HepG2 (cell line): ENCODE data around the gene AUTS2. TPM values are rescaled to one million over a fixed set of nuclear protein-coding genes. Genes with fewer than 3 reads are reported as not detected.

Experiments
- ATAC-seq: fragments of 200-7000 bp; cut with Tn5 transposase; 3 replicates; pipeline ENCODE4 v1.9.1; 2020; ENCODE audit warnings: mild to moderate bottlenecking, moderate library complexity
- BruUV-seq: library from RNA; stranded (reverse); fragments of 400-500 nt; replicated peaks from 2 replicates; lab custom pipeline; 2021; lab: Mats Ljungman, UMichigan
- CTCF ChIA-PET: fragments of 300-600 bp; formaldehyde crosslinking; extraction: SDS; loops from one replicate; lab custom pipeline; 2021; ENCODE audit warnings: low total read pairs, inconsistent platforms, low intra/inter-chr PET ratio; lab: Yijun Ruan, JAX
- POLR2A ChIA-PET: fragments of 350-600 bp; sonication (Branson Sonifier 250); formaldehyde crosslinking; loops from one replicate; lab custom pipeline; 2020; ENCODE audit warnings: antibody characterized with exemption, inconsistent platforms; lab: Yijun Ruan, JAX
- DNase-seq: peaks from one replicate; pipeline ENCODE4 v3.0.0-alpha.2; 2015; ENCODE audit warnings: low spot score
- FAIRE-seq: peaks from 3 replicates; lab custom pipeline; 2011; peaks lifted over from hg19 to GRCh38; lab: Jason Lieb, UNC
- H2AFZ ChIP-seq: one replicate; pipeline ENCODE4 v1.6.1; 2011; ENCODE audit warnings: low read length, inconsistent platforms
- H3K27ac ChIP-seq: fragments of 300-600 bp; 3 replicates; pipeline ENCODE4 v1.8.0; 2011; ENCODE audit warnings: mixed run types, mild to moderate bottlenecking, mixed read lengths, low read length, inconsistent platforms; ENCODE audit not compliant: insufficient read depth; ENCODE audit errors: extremely low read length
- H3K27me3 ChIP-seq, 2 experiments: fragments of 200-600 bp in 1 of 2; 2 replicates in 1 of 2; 3 replicates in 1 of 2; pipeline versions ENCODE4 v1.6.0 to v1.8.0; 2011; ENCODE audit warnings: low read length in 2 of 2, mild to moderate bottlenecking in 2 of 2, moderate library complexity in 2 of 2, inconsistent platforms in 1 of 2; ENCODE audit not compliant: insufficient read depth in 2 of 2, control insufficient read depth in 1 of 2
- H3K36me3 ChIP-seq, 2 experiments: fragments of 200-600 bp in 1 of 2; replicated peaks in 1 of 2; 2 replicates in 1 of 2; 3 replicates in 1 of 2; pipeline versions ENCODE4 v1.5.1 to v1.8.0; 2011; ENCODE audit warnings: low read length in 2 of 2, inconsistent platforms in 1 of 2; ENCODE audit not compliant: insufficient read depth in 2 of 2, control insufficient read depth in 1 of 2
- H3K4me1 ChIP-seq: 2 replicates; pipeline ENCODE4 v1.5.1; 2012; ENCODE audit warnings: low read length, inconsistent platforms; ENCODE audit not compliant: insufficient read depth
- H3K4me2 ChIP-seq: 2 replicates; pipeline ENCODE4 v1.6.0; 2011; ENCODE audit warnings: low read depth, low read length, inconsistent platforms
- H3K4me3 ChIP-seq, 3 experiments: fragments of 200-600 bp in 1 of 3; sonication (generic), shearing (Covaris generic) in 1 of 3; replicated peaks in 1 of 3; 2 replicates each; pipeline ENCODE4 v1.5.1; 2011 to 2016; ENCODE audit warnings: low read length in 3 of 3, inconsistent platforms in 2 of 3, low read depth in 2 of 3, mild to moderate bottlenecking in 2 of 3, control low read depth in 1 of 3, mixed read lengths in 1 of 3; ENCODE audit not compliant: insufficient read depth in 1 of 3
- H3K79me2 ChIP-seq: one replicate; pipeline ENCODE4 v1.6.1; 2011; ENCODE audit warnings: low read length, inconsistent platforms; ENCODE audit not compliant: insufficient read depth
- H3K9ac ChIP-seq: 2 replicates; pipeline ENCODE4 v1.6.0; 2011; ENCODE audit warnings: mild to moderate bottlenecking, low read depth, low read length, inconsistent platforms; ENCODE audit not compliant: insufficient read depth
- H3K9me3 ChIP-seq: 2 replicates; pipeline ENCODE4 v1.5.1; 2012; ENCODE audit warnings: mild to moderate bottlenecking, low read length
- H4K20me1 ChIP-seq: 2 replicates; pipeline ENCODE4 v1.6.0; 2011; ENCODE audit warnings: inconsistent platforms, mild to moderate bottlenecking, low read length, moderate library complexity; ENCODE audit not compliant: insufficient read depth
- CBX1 ChIP-seq: IDR thresholded peaks from one replicate; pipeline ENCODE4 v1.6.1; 2016; ENCODE audit warnings: antibody characterized with exemption, low read depth
- CCAR2 ChIP-seq: fragments of 200-400 bp; formaldehyde crosslinking; optimal IDR thresholded peaks from 2 replicates; pipeline ENCODE3; 2018; ENCODE audit warnings: low read depth, mild to moderate bottlenecking, low read length, moderate library complexity
- ELF1 ChIP-seq: sonication (generic); formaldehyde crosslinking; IDR thresholded peaks from 2 replicates; pipeline ENCODE4 v1.4.0; 2020; ENCODE audit warnings: missing genetic modification reagents
- EZH2 ChIP-seq: conservative IDR thresholded peaks from 2 replicates; pipeline ENCODE4 v1.6.1; 2012; ENCODE audit warnings: mild to moderate bottlenecking, low read depth, low read length, moderate library complexity
- FOXK1 ChIP-seq: sonication (generic); formaldehyde crosslinking; IDR thresholded peaks from 2 replicates; pipeline ENCODE4 v1.4.0; 2020; ENCODE audit warnings: low read depth, missing genetic modification reagents, borderline replicate concordance
- JUN ChIP-seq: sonication (generic); formaldehyde crosslinking; IDR thresholded peaks from 2 replicates; pipeline ENCODE4 v1.4.0; 2020; ENCODE audit warnings: mild to moderate bottlenecking, missing genetic modification reagents
- MYNN ChIP-seq: sonication (generic); formaldehyde crosslinking; IDR thresholded peaks from 2 replicates; pipeline ENCODE4 v1.4.0; 2020; ENCODE audit warnings: mild to moderate bottlenecking, low read depth, missing genetic modification reagents
- NFRKB ChIP-seq: fragments of 450-650 bp; IDR thresholded peaks from 2 replicates; pipeline ENCODE4 v1.6.1; 2017
- POGZ ChIP-seq: sonication (generic); formaldehyde crosslinking; IDR thresholded peaks from 2 replicates; pipeline ENCODE4 v1.4.0; 2020; ENCODE audit warnings: mild to moderate bottlenecking, missing genetic modification reagents
- RORA ChIP-seq: sonication (generic); formaldehyde crosslinking; IDR thresholded peaks from 2 replicates; pipeline ENCODE4 v1.5.0; 2020; ENCODE audit warnings: mild to moderate bottlenecking, missing genetic modification reagents, moderate library complexity
- TSC22D2 ChIP-seq: sonication (generic); formaldehyde crosslinking; IDR thresholded peaks from 2 replicates; pipeline ENCODE4 v1.5.1; 2020; ENCODE audit warnings: missing genetic modification reagents, mild to moderate bottlenecking, borderline replicate concordance
- ZNF451 ChIP-seq: sonication (generic); formaldehyde crosslinking; IDR thresholded peaks from 2 replicates; pipeline ENCODE4 v1.5.0; 2020; ENCODE audit warnings: mild to moderate bottlenecking, missing genetic modification reagents
- ZSCAN21 ChIP-seq: sonication (generic); formaldehyde crosslinking; IDR thresholded peaks from 2 replicates; pipeline ENCODE4 v1.8.0; 2022; ENCODE audit warnings: mild to moderate bottlenecking, missing genetic modification reagents, moderate library complexity, borderline replicate concordance
- in situ Hi-C: cut with HindIII; loops from 2 replicates; pipeline ENCODE4 v1.10.0; 2017; ENCODE audit warnings: low pct_unique_long_range_greater_than_20kb; ENCODE audit not compliant: extremely low pct_ligation_motif_present
- intact Hi-C: fragments of 100-400 bp; cut with micrococcal nuclease; formaldehyde crosslinking; loops from one replicate; pipeline ENCODE4 v1.10.0; 2022; ENCODE audit not compliant: unreplicated experiment
- polyA plus RNA-seq, 8 experiments: library from polyadenylated mRNA; depleted of rRNA in 3 of 8; stranded (reverse) in 7 of 8; unstranded in 1 of 8; fragments of >200 nt; fragmentation: Illumina TruSeq in 4 of 8; extraction: Trizol in 4 of 8; gene quantifications; 2 replicates each; pipeline versions ENCODE4 v1.2.1 to v1.2.3, GENCODE V29; 2011 to 2016; ENCODE audit warnings: low read depth in 4 of 8, missing spikeins in 1 of 8, mixed read lengths in 1 of 8; ENCODE audit not compliant: insufficient read depth in 1 of 8
- total RNA-seq, 5 experiments: library from RNA; depleted of rRNA; stranded (reverse); fragments of >200 nt; fragmentation: Illumina TruSeq; extraction: Trizol; gene quantifications; 2 replicates each; pipeline ENCODE4 v1.2.3, GENCODE V29; 2016; ENCODE audit warnings: low read depth in 1 of 5
- TF ChIP-seq, protein P1 (sequence below): sonication (generic); formaldehyde crosslinking; conservative IDR thresholded peaks from 2 replicates; pipeline ENCODE4 v1.4.0; 2020; ENCODE audit warnings: mild to moderate bottlenecking, missing genetic modification reagents, moderate library complexity
- TF ChIP-seq, protein P2 (sequence below): sonication (generic); formaldehyde crosslinking; IDR thresholded peaks from 2 replicates; pipeline ENCODE4 v1.4.0; 2020; ENCODE audit warnings: missing genetic modification reagents

The AUTS2 gene
- total and polyA plus RNA-seq, 2 of the 13 experiments (the other 11 are each of a cell fraction or from before 2014, with no cell fraction given) = 0.38 TPM; not detected in 1

- TF ChIP-seq, protein P1, sequence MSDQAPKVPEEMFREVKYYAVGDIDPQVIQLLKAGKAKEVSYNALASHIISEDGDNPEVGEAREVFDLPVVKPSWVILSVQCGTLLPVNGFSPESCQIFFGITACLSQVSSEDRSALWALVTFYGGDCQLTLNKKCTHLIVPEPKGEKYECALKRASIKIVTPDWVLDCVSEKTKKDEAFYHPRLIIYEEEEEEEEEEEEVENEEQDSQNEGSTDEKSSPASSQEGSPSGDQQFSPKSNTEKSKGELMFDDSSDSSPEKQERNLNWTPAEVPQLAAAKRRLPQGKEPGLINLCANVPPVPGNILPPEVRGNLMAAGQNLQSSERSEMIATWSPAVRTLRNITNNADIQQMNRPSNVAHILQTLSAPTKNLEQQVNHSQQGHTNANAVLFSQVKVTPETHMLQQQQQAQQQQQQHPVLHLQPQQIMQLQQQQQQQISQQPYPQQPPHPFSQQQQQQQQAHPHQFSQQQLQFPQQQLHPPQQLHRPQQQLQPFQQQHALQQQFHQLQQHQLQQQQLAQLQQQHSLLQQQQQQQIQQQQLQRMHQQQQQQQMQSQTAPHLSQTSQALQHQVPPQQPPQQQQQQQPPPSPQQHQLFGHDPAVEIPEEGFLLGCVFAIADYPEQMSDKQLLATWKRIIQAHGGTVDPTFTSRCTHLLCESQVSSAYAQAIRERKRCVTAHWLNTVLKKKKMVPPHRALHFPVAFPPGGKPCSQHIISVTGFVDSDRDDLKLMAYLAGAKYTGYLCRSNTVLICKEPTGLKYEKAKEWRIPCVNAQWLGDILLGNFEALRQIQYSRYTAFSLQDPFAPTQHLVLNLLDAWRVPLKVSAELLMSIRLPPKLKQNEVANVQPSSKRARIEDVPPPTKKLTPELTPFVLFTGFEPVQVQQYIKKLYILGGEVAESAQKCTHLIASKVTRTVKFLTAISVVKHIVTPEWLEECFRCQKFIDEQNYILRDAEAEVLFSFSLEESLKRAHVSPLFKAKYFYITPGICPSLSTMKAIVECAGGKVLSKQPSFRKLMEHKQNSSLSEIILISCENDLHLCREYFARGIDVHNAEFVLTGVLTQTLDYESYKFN (CRISPR knock-in tag) = no peak
- TF ChIP-seq RORA (CRISPR knock-in tag) = no peak
- no peak for TF ChIP-seq ELF1
- TF ChIP-seq TSC22D2 (CRISPR knock-in tag) = no peak
Measured at GRCh38 chr7:70033226-70033625, 435.0 kb downstream of the AUTS2 start (continued).

DNA sequence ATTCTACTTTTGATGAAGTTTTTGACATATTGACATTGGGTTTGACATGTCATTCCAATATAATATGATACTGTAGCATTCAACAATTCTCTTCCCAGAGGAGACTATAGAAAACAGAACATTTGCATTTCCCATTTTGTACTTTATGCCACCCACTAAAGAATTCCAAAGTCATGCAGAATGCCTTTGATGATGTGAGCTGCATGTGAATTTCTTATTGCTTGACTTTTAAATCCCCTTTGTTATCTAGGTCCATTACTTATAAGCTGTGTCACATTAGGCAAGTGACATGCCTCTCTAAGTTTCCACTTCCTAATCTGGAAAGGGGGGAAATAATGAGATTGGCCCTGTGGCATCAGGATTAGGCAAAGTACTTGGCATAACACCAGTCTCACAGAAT is 436.7 kb downstream of the AUTS2 start:
- no peak for ATAC-seq

More for the DNA sequence above, 436.7 kb downstream of the AUTS2 start:
- H3K4me1 ChIP-seq = no peaks in the 10 kb centered on the region
- intact Hi-C loops (no loop called here), in situ Hi-C loops (no loop called here)
- POLR2A ChIA-PET = no interaction called here
- TF ChIP-seq ZSCAN21 (CRISPR knock-in tag) (no peak), ZNF451 (CRISPR knock-in tag) (no peak), NFRKB (no peak), FOXK1 (no peak), EZH2 (no peak), POGZ (CRISPR knock-in tag) (no peak), CCAR2 (no peak), CBX1 (no peak), MYNN (no peak), JUN (CRISPR knock-in tag) (no peak)
- TF ChIP-seq, protein P2, sequence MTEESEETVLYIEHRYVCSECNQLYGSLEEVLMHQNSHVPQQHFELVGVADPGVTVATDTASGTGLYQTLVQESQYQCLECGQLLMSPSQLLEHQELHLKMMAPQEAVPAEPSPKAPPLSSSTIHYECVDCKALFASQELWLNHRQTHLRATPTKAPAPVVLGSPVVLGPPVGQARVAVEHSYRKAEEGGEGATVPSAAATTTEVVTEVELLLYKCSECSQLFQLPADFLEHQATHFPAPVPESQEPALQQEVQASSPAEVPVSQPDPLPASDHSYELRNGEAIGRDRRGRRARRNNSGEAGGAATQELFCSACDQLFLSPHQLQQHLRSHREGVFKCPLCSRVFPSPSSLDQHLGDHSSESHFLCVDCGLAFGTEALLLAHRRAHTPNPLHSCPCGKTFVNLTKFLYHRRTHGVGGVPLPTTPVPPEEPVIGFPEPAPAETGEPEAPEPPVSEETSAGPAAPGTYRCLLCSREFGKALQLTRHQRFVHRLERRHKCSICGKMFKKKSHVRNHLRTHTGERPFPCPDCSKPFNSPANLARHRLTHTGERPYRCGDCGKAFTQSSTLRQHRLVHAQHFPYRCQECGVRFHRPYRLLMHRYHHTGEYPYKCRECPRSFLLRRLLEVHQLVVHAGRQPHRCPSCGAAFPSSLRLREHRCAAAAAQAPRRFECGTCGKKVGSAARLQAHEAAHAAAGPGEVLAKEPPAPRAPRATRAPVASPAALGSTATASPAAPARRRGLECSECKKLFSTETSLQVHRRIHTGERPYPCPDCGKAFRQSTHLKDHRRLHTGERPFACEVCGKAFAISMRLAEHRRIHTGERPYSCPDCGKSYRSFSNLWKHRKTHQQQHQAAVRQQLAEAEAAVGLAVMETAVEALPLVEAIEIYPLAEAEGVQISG = no peak
- no peaks in the 10 kb centered on the region for H3K79me2 ChIP-seq
- H3K27ac ChIP-seq = no peak overlapping the region
- H3K27me3 ChIP-seq = no peaks in the 10 kb centered on the region
- no peaks in the 10 kb centered on the region for H3K9me3 ChIP-seq
- H3K36me3 ChIP-seq = no peaks in the 10 kb centered on the region
- H4K20me1 ChIP-seq = no peaks in the 10 kb centered on the region
- no peak overlapping the region for H3K4me3 ChIP-seq
- no peak for FAIRE-seq
- DNase-seq = no peak
- H3K9ac ChIP-seq = no peak overlapping the region
- CTCF ChIA-PET = no interaction called here
- H2AFZ ChIP-seq = no peak overlapping the region
- H3K4me2 ChIP-seq = no peak overlapping the region
- no TSS peak for BruUV-seq
